SW 1271 (cell line): ENCODE measurements around the gene FRMD4B.

ENCODE experiments used
- DNase-seq, 2 experiments: peaks; one replicate each; lab custom pipeline; 2025; lab: John Stamatoyannopoulos, UW

Gene FRMD4B

GRCh38 chr3:69385723-69386555 lies at the start of gene FRMD4B:
TSS of gene FRMD4B (minus strand) at chr3:69386088. CDS start at chr3:69385989, 99 bp downstream.
- DNase-seq, result no peak

- DNase-seq, result no peak
Measured at GRCh38 chr3:69433969-69434325, 48.1 kb upstream of the FRMD4B start.

- DNase-seq, result no peak
Measured at GRCh38 chr3:69433121-69433968, 47.5 kb upstream of the FRMD4B start.

- DNase-seq, result no peak
Measured at GRCh38 chr3:69428657-69429255, 42.9 kb upstream of the FRMD4B start.

GRCh38 chr3:69426967-69427304 lies 41.0 kb upstream of the FRMD4B start:
- no peak for DNase-seq

- no peak for DNase-seq
Measured at GRCh38 chr3:69426291-69426966, 40.5 kb upstream of the FRMD4B start.

- DNase-seq, result no peak
Measured at GRCh38 chr3:69425249-69425648, 39.4 kb upstream of the FRMD4B start.

GRCh38 chr3:69423463-69424155 lies 37.7 kb upstream of the FRMD4B start:
- no peak for DNase-seq

- no peak for DNase-seq
Measured at GRCh38 chr3:69422751-69423150, 36.9 kb upstream of the FRMD4B start.

- DNase-seq, result no peak
Measured at GRCh38 chr3:69420781-69421520, 35.1 kb upstream of the FRMD4B start.

GRCh38 chr3:69419276-69419675 lies 33.4 kb upstream of the FRMD4B start:
- DNase-seq, result no peak

GRCh38 chr3:69417541-69418078 lies 31.7 kb upstream of the FRMD4B start:
- no peak for DNase-seq

- no peak for DNase-seq
Measured at GRCh38 chr3:69413551-69414207, 27.8 kb upstream of the FRMD4B start.

- peak in 1 of 2 experiments; percentile 12 for DNase-seq
Measured at GRCh38 chr3:69411346-69411745, 25.5 kb upstream of the FRMD4B start.

GRCh38 chr3:69410301-69410700 lies 24.4 kb upstream of the FRMD4B start:
- peak in 1 of 2 experiments; percentile 38 for DNase-seq

GRCh38 chr3:69409831-69410230 lies 23.9 kb upstream of the FRMD4B start:
- DNase-seq, result no peak

GRCh38 chr3:69409011-69409410 lies 23.1 kb upstream of the FRMD4B start:
- no peak for DNase-seq

GRCh38 chr3:69408542-69408941 lies 22.7 kb upstream of the FRMD4B start:
- no peak for DNase-seq

- no peak for DNase-seq
Measured at GRCh38 chr3:69407908-69408307, 22.0 kb upstream of the FRMD4B start.

GRCh38 chr3:69406163-69406562 lies 20.3 kb upstream of the FRMD4B start:
- DNase-seq, result no peak
